ENCODE data around the gene TP53INP2.

DNA sequence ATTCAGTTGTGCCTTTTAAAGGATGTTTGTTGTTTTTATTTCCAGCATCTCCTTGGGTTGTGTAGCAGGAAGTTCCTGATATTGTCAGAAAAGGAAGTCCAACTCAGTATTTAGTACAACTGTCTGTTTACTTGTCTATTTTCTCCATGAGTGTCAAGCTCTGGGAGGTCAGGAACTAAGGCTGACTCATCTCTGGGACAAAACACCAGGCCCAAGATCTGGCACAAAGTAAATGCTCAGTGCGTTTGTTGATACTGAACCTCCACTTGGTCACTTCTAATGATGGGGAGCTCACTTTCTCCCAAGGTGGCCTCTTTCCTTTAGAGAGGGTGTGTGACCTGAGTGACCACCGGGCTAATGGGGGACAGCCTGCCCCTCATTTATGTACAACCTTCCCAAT, 14.7 kb upstream of the TP53INP2 start:
- TF ChIP-seq, protein P1, sequence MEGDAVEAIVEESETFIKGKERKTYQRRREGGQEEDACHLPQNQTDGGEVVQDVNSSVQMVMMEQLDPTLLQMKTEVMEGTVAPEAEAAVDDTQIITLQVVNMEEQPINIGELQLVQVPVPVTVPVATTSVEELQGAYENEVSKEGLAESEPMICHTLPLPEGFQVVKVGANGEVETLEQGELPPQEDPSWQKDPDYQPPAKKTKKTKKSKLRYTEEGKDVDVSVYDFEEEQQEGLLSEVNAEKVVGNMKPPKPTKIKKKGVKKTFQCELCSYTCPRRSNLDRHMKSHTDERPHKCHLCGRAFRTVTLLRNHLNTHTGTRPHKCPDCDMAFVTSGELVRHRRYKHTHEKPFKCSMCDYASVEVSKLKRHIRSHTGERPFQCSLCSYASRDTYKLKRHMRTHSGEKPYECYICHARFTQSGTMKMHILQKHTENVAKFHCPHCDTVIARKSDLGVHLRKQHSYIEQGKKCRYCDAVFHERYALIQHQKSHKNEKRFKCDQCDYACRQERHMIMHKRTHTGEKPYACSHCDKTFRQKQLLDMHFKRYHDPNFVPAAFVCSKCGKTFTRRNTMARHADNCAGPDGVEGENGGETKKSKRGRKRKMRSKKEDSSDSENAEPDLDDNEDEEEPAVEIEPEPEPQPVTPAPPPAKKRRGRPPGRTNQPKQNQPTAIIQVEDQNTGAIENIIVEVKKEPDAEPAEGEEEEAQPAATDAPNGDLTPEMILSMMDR (IDR thresholded peaks at IDR 0.05; ENCODE audit: insufficient read depth, low read depth, low read length): no peak
- no peak for TF ChIP-seq EZH2 (IDR thresholded peaks at IDR 0.05; ENCODE audit: insufficient read depth, low read length)

Measured in astrocyte (in vitro differentiated cells and primary cell).